Mesenteric fat pad (tissue), 1 donor: ENCODE measurements around the gene TRPV2. TPM values are rescaled to one million over a fixed set of nuclear protein-coding genes. Genes with fewer than 3 reads are reported as not detected.

ENCODE experiments used
- DNase-seq: peaks from one replicate; pipeline ENCODE4 v3.0.0-alpha.2; 2020; ENCODE audit warnings: low spot score
- total RNA-seq: library from RNA; stranded (reverse); fragmentation: NEBNext Ultra II Directional; extraction: Animal tissue kit (Norgen Biotek cat#: 25700); gene quantifications from one replicate; pipeline ENCODE4 v1.2.1, GENCODE V29; 2021
- donor health status: DM: yes; HTN: yes; CAD: no.

TRPV2 gene
- total RNA-seq, 1 donor from 2014 or later, result 43.7 TPM

DNA sequence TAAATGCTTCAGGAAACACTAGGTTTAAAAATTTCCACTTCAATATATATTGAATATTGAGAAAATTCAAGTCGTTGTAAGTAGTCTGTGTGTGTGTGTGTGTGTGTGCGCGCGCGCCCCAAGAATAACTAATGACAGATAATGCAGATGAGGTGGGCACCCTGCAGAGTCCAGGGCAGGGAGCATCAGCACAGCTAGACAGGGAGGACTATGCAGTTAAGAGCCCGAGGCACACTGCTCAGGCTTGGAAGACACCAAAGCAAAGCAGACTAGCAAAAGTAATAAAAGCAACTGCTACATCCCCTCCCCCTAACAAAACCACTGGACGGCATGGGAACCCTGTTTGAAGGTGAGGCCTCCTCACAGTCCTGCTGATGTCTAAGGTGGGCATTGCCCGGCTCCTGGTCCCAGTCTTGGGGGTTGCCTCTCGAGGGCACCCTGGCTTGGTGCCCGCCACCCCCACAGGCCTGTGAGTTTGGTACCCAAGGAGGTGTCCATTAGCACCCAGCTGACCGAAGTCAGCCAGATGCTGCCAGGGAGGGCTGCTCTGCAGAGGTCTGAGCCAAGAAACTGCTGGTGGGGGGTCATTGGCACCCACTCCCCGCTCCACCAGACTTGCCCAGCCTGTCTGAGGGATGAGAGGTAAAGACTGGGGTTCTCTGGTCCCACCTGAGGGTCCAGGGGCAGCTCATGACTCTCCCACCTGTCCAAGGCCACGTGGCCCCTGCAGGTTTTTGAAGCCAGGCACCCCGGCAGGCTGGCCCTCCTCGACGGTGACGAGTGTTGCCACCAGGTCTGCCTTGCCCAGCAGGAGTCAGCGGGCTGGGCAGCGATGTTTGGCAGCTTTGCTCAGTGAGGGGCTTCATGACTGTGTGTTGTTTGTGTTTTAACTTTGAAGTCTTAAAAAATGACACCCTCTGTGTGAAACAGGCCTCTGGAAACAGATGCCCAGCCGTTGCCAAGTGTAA lies 58.0 kb downstream of the TRPV2 start:
- DNase-seq, result no peak

DNA sequence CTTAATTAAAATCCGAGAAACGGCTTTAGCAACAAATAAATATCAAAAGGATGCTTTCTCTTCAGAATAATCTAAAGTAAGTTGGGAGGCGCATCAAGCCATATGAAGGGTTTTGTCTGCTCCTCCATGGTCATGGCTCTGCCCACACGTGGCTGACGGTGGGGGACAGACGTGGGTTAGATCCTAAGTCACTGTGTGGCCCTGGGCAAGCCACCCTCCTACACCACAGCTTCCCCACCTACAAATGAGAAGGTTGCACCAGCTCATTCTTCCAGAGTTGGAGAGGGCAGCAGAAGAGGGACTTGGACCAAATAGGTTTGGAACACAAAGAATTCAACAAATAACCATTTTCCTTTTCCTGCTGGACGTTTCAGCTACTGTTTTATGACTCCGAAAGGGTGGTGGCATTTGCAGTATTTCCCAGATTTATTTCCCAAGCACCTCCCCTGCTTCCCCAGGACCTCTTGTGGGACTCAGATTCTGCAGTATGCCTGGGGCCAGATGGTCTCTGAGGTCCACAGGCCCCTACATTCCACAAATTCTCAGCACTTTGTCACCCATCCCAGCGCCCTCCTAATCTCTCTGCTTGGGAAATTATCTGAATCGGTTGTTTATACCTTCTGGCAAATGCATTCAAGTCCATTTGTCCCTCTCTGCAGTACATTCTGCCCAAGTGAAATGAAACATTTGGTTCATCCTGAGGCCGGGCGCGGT lies 58.8 kb downstream of the TRPV2 start:
- DNase-seq, result no peak

DNA sequence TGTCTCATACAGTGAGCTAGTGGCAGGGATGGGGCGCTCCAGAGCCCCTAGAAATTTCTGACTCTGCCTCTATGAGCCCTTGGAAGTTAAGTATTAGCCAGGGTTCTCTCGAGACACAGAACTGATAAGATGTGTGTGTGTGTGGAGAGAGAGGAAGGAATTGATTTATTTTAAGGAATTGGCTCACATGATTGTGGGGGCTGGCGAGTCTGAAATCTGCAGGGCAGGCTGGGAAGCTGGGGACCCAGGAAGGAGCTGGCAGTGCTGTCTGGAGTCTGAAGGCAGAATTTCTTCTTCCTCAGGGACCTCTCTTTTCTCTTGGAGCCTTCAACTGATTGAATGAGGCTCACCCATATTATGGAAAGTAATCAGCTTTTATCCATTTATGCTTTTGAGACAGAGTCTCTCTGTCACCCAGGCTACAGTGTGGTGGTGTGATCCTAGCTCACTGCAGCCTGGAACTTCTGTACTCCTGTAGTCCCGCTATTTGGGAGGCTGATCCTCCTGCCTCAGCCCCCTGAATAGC lies 59.9 kb downstream of the TRPV2 start:
- DNase-seq, result no peak

DNA sequence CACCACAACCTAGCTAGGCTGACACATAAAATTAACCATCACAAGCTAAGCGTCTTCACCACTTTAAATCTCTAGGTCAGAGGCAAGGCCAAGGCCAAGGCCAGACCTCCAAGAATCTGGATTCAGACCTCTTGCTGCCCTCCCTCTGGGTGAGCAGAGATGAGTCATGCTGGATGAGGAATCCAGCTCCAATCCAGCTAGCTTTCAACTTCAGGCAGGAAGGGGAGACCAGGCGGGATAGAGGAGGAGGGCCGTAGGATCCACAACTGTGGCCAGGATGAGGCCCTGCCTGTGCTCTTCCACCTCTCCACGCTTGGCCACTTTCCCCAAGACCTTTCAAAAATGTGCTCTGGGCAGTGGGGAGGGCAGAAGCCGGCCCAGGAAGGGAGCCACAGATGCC lies 61.9 kb downstream of the TRPV2 start:
- DNase-seq, result no peak

DNA sequence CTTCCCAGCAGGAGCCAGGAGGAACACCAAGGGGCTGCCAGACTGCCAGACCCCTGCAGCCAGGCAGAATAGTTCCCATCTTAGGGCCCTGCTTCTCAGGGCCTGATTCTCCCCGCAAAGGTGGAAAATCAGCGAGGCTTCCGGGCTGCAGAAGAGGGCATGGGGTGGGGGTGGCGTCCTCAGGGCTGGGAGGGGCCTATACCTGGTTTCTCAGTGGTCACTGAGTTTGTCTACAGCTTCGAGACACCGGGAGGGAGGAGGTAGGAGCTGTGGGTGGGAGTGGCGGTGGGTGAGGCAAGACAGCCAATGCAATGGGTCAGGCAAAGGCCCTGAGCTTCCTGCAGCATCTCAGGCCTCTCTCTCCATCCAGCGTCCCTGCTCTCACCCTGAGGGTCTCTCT lies 62.3 kb downstream of the TRPV2 start:
- DNase-seq, result no peak

DNA sequence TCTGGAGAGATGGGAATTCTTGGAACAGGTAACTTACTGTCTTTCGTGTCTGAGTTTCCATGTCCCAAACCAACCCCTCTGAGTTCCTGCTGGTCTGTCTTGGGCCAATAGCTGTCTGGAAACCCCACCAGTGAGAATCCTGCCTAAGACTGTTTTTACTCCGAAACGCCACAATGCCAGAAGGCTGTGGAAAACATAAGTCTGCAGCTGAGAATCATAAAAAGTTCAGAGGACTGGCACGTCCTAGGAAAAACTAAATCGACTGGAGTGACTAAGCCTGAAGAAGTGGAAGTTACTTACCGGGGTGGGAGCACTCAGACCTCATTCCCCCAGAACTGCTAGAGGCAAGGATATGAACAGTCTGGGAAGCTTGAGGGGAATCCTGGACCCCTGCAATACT lies 63.3 kb downstream of the TRPV2 start:
- no peak for DNase-seq

DNA sequence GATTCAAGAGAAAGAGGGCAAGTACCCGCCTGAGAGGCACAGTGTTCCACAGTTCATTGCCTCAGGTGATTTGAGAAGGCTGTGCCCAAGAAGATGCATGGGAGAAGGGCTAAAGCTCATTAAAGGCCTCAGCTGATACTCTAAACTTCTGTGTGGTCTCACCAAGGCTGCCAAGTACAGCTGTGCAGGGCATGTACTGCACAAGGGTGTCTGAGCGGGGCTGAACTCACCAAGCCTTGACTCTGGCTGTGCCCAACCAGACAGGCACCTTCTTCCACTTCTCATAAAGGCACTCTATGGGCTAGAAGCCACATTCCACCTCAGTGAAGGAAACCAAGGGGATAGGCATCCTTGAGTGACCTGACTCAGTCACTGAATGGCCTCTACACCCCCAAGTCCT lies 63.9 kb downstream of the TRPV2 start:
- DNase-seq, result no peak

DNA sequence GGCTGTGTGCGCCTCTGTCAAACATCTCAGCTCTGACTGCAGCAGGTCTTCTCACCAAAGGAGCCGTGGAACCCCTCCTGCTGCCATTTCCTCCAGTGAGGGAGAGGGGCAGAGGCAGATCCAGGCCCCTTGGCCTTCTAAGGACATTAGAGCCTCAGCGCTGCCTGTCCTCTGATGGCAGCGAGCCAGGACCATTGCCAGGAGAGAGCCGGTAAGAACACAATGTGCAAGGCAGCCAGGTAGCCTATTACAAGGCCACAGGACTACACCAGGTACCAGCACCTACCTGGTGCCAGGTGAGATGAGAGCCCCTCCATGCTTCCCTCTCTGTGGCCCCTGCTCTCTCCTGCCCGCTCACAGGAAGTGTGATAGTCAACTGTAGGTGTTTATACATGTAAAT lies 65.6 kb downstream of the TRPV2 start:
- no peak for DNase-seq

DNA sequence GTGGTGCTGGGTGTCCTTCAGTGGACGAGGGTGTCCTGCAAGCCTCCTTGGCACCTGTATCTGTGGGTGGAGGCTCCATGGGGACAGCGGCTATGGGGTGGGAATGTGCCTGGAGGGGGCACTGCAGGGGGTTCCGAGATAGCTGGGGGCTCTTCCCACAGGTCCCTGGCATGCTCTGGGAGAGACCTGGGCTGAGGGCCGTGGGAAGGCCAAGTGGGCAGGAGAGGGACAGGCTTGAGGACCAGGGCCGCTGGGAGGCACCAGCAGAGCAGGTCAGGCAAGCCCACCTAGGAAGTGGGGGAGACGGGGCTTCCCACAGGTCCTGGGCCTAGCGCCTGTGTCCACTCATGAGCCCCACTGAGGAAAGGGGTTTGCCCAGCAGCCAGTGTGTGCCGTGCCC lies 66.9 kb downstream of the TRPV2 start:
- DNase-seq, result no peak

DNA sequence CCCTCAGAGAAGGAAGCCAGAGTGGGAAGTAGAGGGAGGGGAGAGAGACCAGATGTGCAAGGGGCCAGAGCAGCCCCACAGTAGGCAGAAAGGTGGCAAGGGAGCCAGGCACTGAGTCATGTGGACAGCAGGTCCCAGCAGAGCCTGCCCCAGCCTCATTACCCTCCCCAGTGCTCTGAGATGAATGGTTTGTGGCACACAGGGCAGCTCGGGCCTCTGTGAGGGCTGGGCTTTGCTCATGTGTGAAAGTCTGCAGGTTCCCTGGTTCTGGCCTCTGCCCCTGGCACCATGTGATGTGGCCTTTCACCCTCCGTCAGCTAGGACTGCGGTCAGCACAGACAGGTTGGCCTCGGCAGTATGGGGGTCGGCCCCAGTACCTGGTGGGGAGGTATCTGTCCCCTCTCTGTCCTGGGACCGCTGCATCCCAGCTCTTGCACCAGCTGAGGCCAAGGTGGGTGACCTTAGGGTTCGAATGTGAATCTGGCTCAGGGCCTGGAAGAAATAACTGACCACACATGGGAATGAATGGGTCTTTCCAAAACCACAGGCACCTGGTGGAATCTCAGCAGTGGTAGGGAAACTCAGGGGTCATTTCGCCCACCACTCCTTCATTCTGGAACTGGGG lies 67.8 kb downstream of the TRPV2 start:
- no peak for DNase-seq

DNA sequence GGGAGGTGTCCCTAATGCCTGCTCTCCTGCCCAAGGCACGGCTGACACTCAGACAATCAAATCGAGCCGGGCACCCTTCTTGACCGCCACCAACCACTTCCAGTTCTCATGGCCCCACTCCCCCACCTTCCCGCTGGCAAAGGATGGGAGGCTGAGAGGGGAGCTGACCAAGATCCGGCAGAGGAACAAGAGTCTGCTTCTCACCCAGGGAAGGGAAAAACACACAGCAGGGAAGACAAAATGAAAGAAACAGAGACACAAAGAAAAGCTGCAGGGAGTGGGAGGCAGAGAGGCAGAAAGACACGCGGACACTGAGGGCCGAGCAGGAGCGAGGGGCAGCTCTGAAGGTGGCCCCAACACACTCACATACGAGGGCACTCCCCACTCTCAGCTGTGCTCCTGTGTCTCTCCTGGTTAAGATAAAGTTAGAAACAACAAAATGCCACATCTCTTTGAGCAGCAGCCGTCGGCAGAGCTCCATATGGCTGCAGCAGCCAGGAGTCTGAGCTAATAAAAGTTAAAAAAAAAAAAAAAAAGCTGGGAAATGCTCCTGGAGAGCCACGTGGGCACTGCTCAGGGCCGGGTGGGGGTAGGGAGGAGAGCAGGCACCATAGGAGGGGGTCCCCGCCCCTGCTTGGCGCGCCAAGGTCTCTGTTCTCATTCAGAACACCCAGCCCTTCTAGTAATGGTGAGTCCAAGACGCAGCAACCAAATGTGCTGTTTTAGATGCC lies 69.2 kb downstream of the TRPV2 start:
- no peak for DNase-seq

Other genes with a start within 250 kb of the TRPV2 start
- gene NCOR1, start 200.0 kb upstream of the TRPV2 start, total RNA-seq, result 142 TPM
- 42.9 TPM for gene PIGL, start 198.4 kb upstream of the TRPV2 start, total RNA-seq
- 26.1 TPM for gene CENPV, start 62.1 kb upstream of the TRPV2 start, total RNA-seq
- gene UBB, start 34.5 kb upstream of the TRPV2 start, total RNA-seq, result 967 TPM
- 3.1 TPM for gene LRRC75A, start 76.6 kb downstream of the TRPV2 start, total RNA-seq
- 6.6 TPM for gene ZNF287, start 153.6 kb downstream of the TRPV2 start, total RNA-seq
- gene ZNF624, start 238.3 kb downstream of the TRPV2 start, total RNA-seq, result 3.2 TPM